GM23338 (cell line): ENCODE data around the gene CHAF1B. TPM values are rescaled to one million over a fixed set of nuclear protein-coding genes. Genes with fewer than 3 reads are reported as not detected.
A peak's percentile ranks its signal among the peaks of the same experiment; 100 is the strongest.

Source experiments
- ATAC-seq: fragments of 200-7000 bp; cut with Tn5 transposase; 3 replicates; pipeline ENCODE4 v1.9.1; 2020
- DNase-seq: peaks from one replicate; pipeline ENCODE4 v3.0.0-alpha.2; 2015; ENCODE audit warnings: low spot score
- H2AFZ ChIP-seq: fragments of 200-600 bp; sonication (generic); 2 replicates; pipeline ENCODE4 v1.8.0; 2016; ENCODE audit warnings: antibody characterized with exemption, mild to moderate bottlenecking, moderate library complexity
- H3F3A ChIP-seq: fragments of 200-600 bp; sonication (generic); replicated peaks from 2 replicates; pipeline ENCODE4 v1.8.0; 2017; ENCODE audit warnings: antibody characterized with exemption, mixed run types, low read depth
- H3K27ac ChIP-seq: fragments of 200-600 bp; sonication (generic); 2 replicates; pipeline ENCODE4 v1.6.1; 2016; ENCODE audit warnings: low read depth
- H3K27me3 ChIP-seq: fragments of 200-600 bp; sonication (generic); 2 replicates; pipeline ENCODE4 v1.8.0; 2016; ENCODE audit warnings: mild to moderate bottlenecking, mixed run types, moderate library complexity; ENCODE audit not compliant: insufficient read depth
- H3K36me3 ChIP-seq: fragments of 200-600 bp; sonication (generic); 2 replicates; pipeline ENCODE4 v1.8.0; 2016; ENCODE audit warnings: mild to moderate bottlenecking; ENCODE audit not compliant: insufficient read depth
- H3K4me1 ChIP-seq: fragments of 200-600 bp; sonication (generic); 2 replicates; pipeline ENCODE4 v1.8.0; 2016; ENCODE audit warnings: mild to moderate bottlenecking, moderate library complexity; ENCODE audit not compliant: insufficient read depth
- H3K4me2 ChIP-seq: fragments of 200-600 bp; sonication (generic); 2 replicates; pipeline ENCODE4 v1.7.1; 2017; ENCODE audit warnings: mixed run types
- H3K4me3 ChIP-seq: fragments of 200-600 bp; sonication (generic); 2 replicates; pipeline ENCODE4 v1.6.1; 2016; ENCODE audit warnings: mixed run types
- H3K79me2 ChIP-seq: fragments of 200-600 bp; sonication (generic); replicated peaks from 2 replicates; pipeline ENCODE4 v1.8.0; 2017; ENCODE audit warnings: mild to moderate bottlenecking; ENCODE audit not compliant: insufficient read depth
- H3K9me2 ChIP-seq: fragments of 200-600 bp; sonication (generic); 2 replicates; pipeline ENCODE4 v1.8.0; 2017; ENCODE audit not compliant: insufficient read depth
- H4K20me1 ChIP-seq: fragments of 200-600 bp; sonication (generic); replicated peaks from 2 replicates; pipeline ENCODE4 v1.8.0; 2017; ENCODE audit warnings: mild to moderate bottlenecking; ENCODE audit not compliant: insufficient read depth
- H3K27ac Mint-ChIP-seq: 2 replicates; pipeline ENCODE4 v1.8.0; 2020; ENCODE audit warnings: inconsistent platforms, mild to moderate bottlenecking, moderate library complexity, mixed read lengths
- H3K27me3 Mint-ChIP-seq: 3 replicates; pipeline ENCODE4 v1.8.0; 2022; ENCODE audit warnings: low read depth, mild to moderate bottlenecking, moderate library complexity, mixed read lengths, inconsistent platforms; ENCODE audit not compliant: insufficient read depth, poor library complexity
- H3K36me3 Mint-ChIP-seq: 3 replicates; pipeline ENCODE4 v1.8.0; 2021; ENCODE audit warnings: low read depth, mild to moderate bottlenecking, inconsistent platforms, moderate library complexity, mixed read lengths
- H3K4me1 Mint-ChIP-seq: 3 replicates; pipeline ENCODE4 v1.8.0; 2020; ENCODE audit warnings: mild to moderate bottlenecking, inconsistent platforms, mixed read lengths
- H3K4me3 Mint-ChIP-seq: 3 replicates; pipeline ENCODE4 v1.8.0; 2021; ENCODE audit warnings: moderate library complexity, mild to moderate bottlenecking, inconsistent platforms, mixed read lengths
- H3K9me3 Mint-ChIP-seq: 3 replicates; pipeline ENCODE4 v1.8.0; 2020; ENCODE audit warnings: moderate library complexity, mild to moderate bottlenecking, inconsistent platforms, mixed read lengths
- CTCF ChIP-seq, 2 experiments: fragments of 200-600 bp in 1 of 2; sonication (generic) in 1 of 2; conservative IDR thresholded peaks; 2 replicates each; pipeline versions ENCODE4 v1.5.1 to v1.6.1; 2016 to 2017; ENCODE audit warnings: antibody characterized with exemption in 2 of 2, low read depth in 2 of 2, mild to moderate bottlenecking in 2 of 2, moderate library complexity in 1 of 2
- ETS1 ChIP-seq: IDR thresholded peaks from 2 replicates; pipeline ENCODE4 v1.6.1; 2016; ENCODE audit warnings: antibody characterized with exemption
- EZH2 ChIP-seq: fragments of 200-600 bp; sonication (generic); IDR thresholded peaks from one replicate; pipeline ENCODE4 v1.8.0; 2017; ENCODE audit warnings: antibody characterized with exemption, mild to moderate bottlenecking, low read depth; ENCODE audit not compliant: unreplicated experiment
- POLR2AphosphoS5 ChIP-seq: IDR thresholded peaks from 2 replicates; pipeline ENCODE4 v1.6.1; 2016; ENCODE audit warnings: antibody characterized with exemption, low read depth
- REST ChIP-seq: IDR thresholded peaks from one replicate; pipeline ENCODE4 v1.6.1; 2018; ENCODE audit warnings: antibody characterized with exemption; ENCODE audit not compliant: unreplicated experiment
- polyA plus RNA-seq: library from polyadenylated mRNA; unstranded; fragments of >200 nt; fragmentation: Nextera tagmentation; extraction: Ambion mirVana; gene quantifications from 2 replicates; pipeline ENCODE4 v1.2.1, GENCODE V29; 2016
- total RNA-seq: library from RNA; depleted of rRNA; stranded (reverse); fragments of >200 nt; shearing (Covaris generic); gene quantifications from 2 replicates; pipeline ENCODE4 v1.2.3, GENCODE V29; 2014

CHAF1B gene
- total and polyA plus RNA-seq, 2 experiments from 2014 or later: 7.9 to 13.1 TPM

GRCh38 chr21:36420571-36421339 lies 35.6 kb downstream of the CHAF1B start (continued):
- no peak for TF ChIP-seq ETS1
- no peak for TF ChIP-seq EZH2
- TF ChIP-seq REST: no peak

- ATAC-seq (peak; percentile 90), DNase-seq (peak; percentile 94)
- TF ChIP-seq CTCF (conservative IDR thresholded peaks at IDR 0.05; ENCODE audit: low read depth in 2 of 2) (peak; percentile 82 to 83), POLR2AphosphoS5 (no peak)
- Histone ChIP-seq H3K4me1 (no peaks in the 10 kb centered on the region), H3K4me3 (no peak overlapping the region), H3K27me3 (no peaks in the 10 kb centered on the region), H2AFZ (no peak overlapping the region), H3K36me3 (no peaks in the 10 kb centered on the region; the same call in 1 of the 2 replicates), H3K4me2 (no peak overlapping the region), H3K9me2 (no peaks in the 10 kb centered on the region), H3F3A (no peaks in the 10 kb centered on the region; the same call in 1 of the 2 replicates), H3K79me2 (no peaks in the 10 kb centered on the region), H4K20me1 (no peaks in the 10 kb centered on the region), H3K27ac (no peak overlapping the region)
- Mint-ChIP-seq H3K4me1 (peaks cover 17% of the 10 kb centered on the region), H3K36me3 (peaks cover 4% of the 10 kb centered on the region; the same call in 2 of the 3 replicates), H3K9me3 (no peaks in the 10 kb centered on the region; the same call in 2 of the 3 replicates), H3K27me3 (peaks cover 15% of the 10 kb centered on the region), H3K27ac (no peak overlapping the region), H3K4me3 (no peak overlapping the region)
Observed at GRCh38 chr21:36422279-36423098, 37.3 kb downstream of the CHAF1B start.
